Osteocyte (in vitro differentiated cells): ENCODE results near the gene DEDD. TPM values are rescaled to one million over a fixed set of nuclear protein-coding genes. Genes with fewer than 3 reads are reported as not detected.
A peak's percentile ranks its signal among the peaks of the same experiment; 100 is the strongest.

Experiments
- DNase-seq: peaks from one replicate; pipeline ENCODE4 v3.0.0; 2021; ENCODE audit warnings: mixed read lengths; ENCODE audit not compliant: unreplicated experiment; ENCODE audit errors: extremely low spot score
- H3K27ac Mint-ChIP-seq: one replicate; pipeline ENCODE4 v1.8.0; 2021; ENCODE audit warnings: mild to moderate bottlenecking, mixed read lengths; ENCODE audit not compliant: unreplicated experiment
- H3K27me3 Mint-ChIP-seq: one replicate; pipeline ENCODE4 v1.8.0; 2021; ENCODE audit warnings: mixed read lengths; ENCODE audit not compliant: unreplicated experiment
- H3K36me3 Mint-ChIP-seq: one replicate; pipeline ENCODE4 v1.8.0; 2021; ENCODE audit warnings: mixed read lengths; ENCODE audit not compliant: unreplicated experiment
- H3K4me1 Mint-ChIP-seq: one replicate; pipeline ENCODE4 v1.8.0; 2021; ENCODE audit warnings: mixed read lengths; ENCODE audit not compliant: unreplicated experiment
- H3K4me3 Mint-ChIP-seq: one replicate; pipeline ENCODE4 v1.8.0; 2021; ENCODE audit warnings: mild to moderate bottlenecking, moderate library complexity, mixed read lengths; ENCODE audit not compliant: unreplicated experiment
- H3K9me3 Mint-ChIP-seq: one replicate; pipeline ENCODE4 v1.8.0; 2021; ENCODE audit warnings: mixed read lengths; ENCODE audit not compliant: unreplicated experiment
- CTCF ChIP-seq: fragments of 200-600 bp; sonication (generic); IDR thresholded peaks from 2 replicates; pipeline ENCODE4 v1.5.0; 2021; ENCODE audit warnings: antibody characterized with exemption, mild to moderate bottlenecking, moderate library complexity
- total RNA-seq: library from RNA; stranded (reverse); gene quantifications from 2 replicates; pipeline ENCODE4 v1.2.1, GENCODE V29; 2021

Gene DEDD
- total RNA-seq, 1 donor from 2014 or later = 40.8 TPM

DNA sequence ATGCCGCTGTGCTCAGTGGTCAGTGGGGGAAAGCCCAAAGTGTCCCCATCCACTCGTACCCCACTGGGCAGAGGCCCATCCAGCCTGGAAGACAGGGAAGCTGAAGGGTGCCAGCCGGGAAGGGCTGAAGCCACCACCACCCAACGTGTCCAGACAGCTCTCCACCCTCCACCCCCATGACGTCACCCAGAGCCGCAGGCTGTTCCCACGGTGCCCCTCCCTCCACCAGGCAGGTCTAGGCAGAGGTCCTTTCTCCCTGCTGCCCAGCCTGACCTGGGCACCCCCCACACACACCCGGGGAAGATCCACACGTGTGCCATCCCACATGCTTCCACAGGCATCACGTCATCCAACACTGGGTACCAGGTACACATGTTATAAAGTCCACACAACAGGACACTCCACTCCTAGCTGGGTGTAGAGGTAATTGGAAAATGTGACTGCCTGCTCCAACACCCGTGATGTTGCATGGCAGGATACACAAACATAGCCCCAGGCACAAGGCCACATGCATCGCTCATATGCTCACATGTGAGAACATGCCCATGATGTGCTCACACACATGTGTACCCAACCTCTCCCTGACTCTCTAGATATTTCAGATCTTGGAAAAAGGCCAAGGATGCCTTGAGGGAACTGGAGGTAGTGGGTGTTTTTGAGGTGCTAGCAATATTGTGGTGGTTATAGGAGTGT is 57.6 kb downstream of the DEDD start:
- Mint-ChIP-seq H3K27ac (no peak overlapping the region), H3K9me3 (no peaks in the 10 kb centered on the region), H3K4me1 (no peaks in the 10 kb centered on the region), H3K36me3 (no peaks in the 10 kb centered on the region), H3K27me3 (no peaks in the 10 kb centered on the region), H3K4me3 (no peak overlapping the region)
- no peak for DNase-seq
- TF ChIP-seq CTCF = no peak

- no peak for DNase-seq
- no peaks in the 10 kb centered on the region for H3K4me1 Mint-ChIP-seq
- H3K9me3 Mint-ChIP-seq = no peaks in the 10 kb centered on the region
- no peaks in the 10 kb centered on the region for H3K27me3 Mint-ChIP-seq
- H3K27ac Mint-ChIP-seq = no peak overlapping the region
- H3K36me3 Mint-ChIP-seq = no peaks in the 10 kb centered on the region
- H3K4me3 Mint-ChIP-seq = no peak overlapping the region
- no peak for TF ChIP-seq CTCF
Observed at GRCh38 chr1:161073474-161074121, 58.9 kb downstream of the DEDD start.

GRCh38 chr1:161072751-161073449 is 59.6 kb downstream of the DEDD start:
- no peaks in the 10 kb centered on the region for H3K27me3 Mint-ChIP-seq
- TF ChIP-seq CTCF = no peak
- H3K27ac Mint-ChIP-seq = no peak overlapping the region
- no peak overlapping the region for H3K4me3 Mint-ChIP-seq
- no peaks in the 10 kb centered on the region for H3K4me1 Mint-ChIP-seq
- no peak for DNase-seq
- H3K9me3 Mint-ChIP-seq = no peaks in the 10 kb centered on the region
- no peaks in the 10 kb centered on the region for H3K36me3 Mint-ChIP-seq

- H3K4me1 Mint-ChIP-seq = no peaks in the 10 kb centered on the region
- H3K36me3 Mint-ChIP-seq = no peaks in the 10 kb centered on the region
- H3K4me3 Mint-ChIP-seq = no peak overlapping the region
- H3K27me3 Mint-ChIP-seq = peaks cover 4% of the 10 kb centered on the region
- H3K27ac Mint-ChIP-seq = no peak overlapping the region
- no peaks in the 10 kb centered on the region for H3K9me3 Mint-ChIP-seq
- no peak for DNase-seq
- TF ChIP-seq CTCF = peak; percentile 31
Observed at GRCh38 chr1:161071886-161072371, 60.5 kb downstream of the DEDD start.

Other genes starting within 250 kb of the DEDD start
- gene ITLN1, start 247.5 kb downstream of the DEDD start, total RNA-seq = not detected in 2 replicates
- gene ITLN2, start 177.9 kb downstream of the DEDD start, total RNA-seq = not detected in 2 replicates
- gene F11R, start 111.5 kb downstream of the DEDD start, total RNA-seq = 1.4 and 1.5 TPM in 2 replicates
- 0.73 TPM in 1 of 2 replicates, not detected in the other for gene TSTD1, start 93.7 kb downstream of the DEDD start, total RNA-seq
- gene USF1, start 86.7 kb downstream of the DEDD start, total RNA-seq = 51.5 and 57.2 TPM in 2 replicates
- gene ARHGAP30, start 62.8 kb downstream of the DEDD start, total RNA-seq = not detected in 2 replicates
- not detected in 2 replicates for gene NECTIN4, start 43.1 kb downstream of the DEDD start, total RNA-seq
- 3.6 and 3.7 TPM in 2 replicates for gene KLHDC9, start 34.3 kb downstream of the DEDD start, total RNA-seq
- 48.9 and 49.2 TPM in 2 replicates for gene PFDN2, start 14.6 kb downstream of the DEDD start, total RNA-seq
- gene NIT1, start 14.6 kb downstream of the DEDD start, total RNA-seq = 31.2 and 33.2 TPM in 2 replicates
- 98.2 and 100 TPM in 2 replicates for gene UFC1, start 21.3 kb upstream of the DEDD start, total RNA-seq
- gene USP21, start 26.8 kb upstream of the DEDD start, total RNA-seq = 25.5 and 27.5 TPM in 2 replicates
- gene PPOX, start 33.8 kb upstream of the DEDD start, total RNA-seq = 37.1 and 37.9 TPM in 2 replicates
- 21.7 and 24.3 TPM in 2 replicates for gene B4GALT3, start 44.8 kb upstream of the DEDD start, total RNA-seq
- 1.2 TPM in 2 replicates for gene ADAMTS4, start 66.4 kb upstream of the DEDD start, total RNA-seq
- gene NDUFS2, start 69.7 kb upstream of the DEDD start, total RNA-seq = 82.0 and 82.5 TPM in 2 replicates
- gene FCER1G, start 82.6 kb upstream of the DEDD start, total RNA-seq = not detected in 2 replicates
- gene APOA2, start 91.0 kb upstream of the DEDD start, total RNA-seq = not detected in 2 replicates
- gene TOMM40L, start 93.4 kb upstream of the DEDD start, total RNA-seq = 8.6 and 10.3 TPM in 2 replicates
- not detected in 2 replicates for gene NR1I3, start 105.5 kb upstream of the DEDD start, total RNA-seq
- not detected in 2 replicates for gene PCP4L1, start 126.1 kb upstream of the DEDD start, total RNA-seq
- gene MPZ, start 177.3 kb upstream of the DEDD start, total RNA-seq = 0.44 and 0.81 TPM in 2 replicates
- 148 and 164 TPM in 2 replicates for gene SDHC, start 181.7 kb upstream of the DEDD start, total RNA-seq
- not detected in 2 replicates for gene CFAP126, start 235.2 kb upstream of the DEDD start, total RNA-seq